Stimulated activated CD4-positive, alpha-beta T cell treated with anti-CD3 and anti-CD28 coated beads, Interleukin-15, amount 100 ng/mL, for 48 hours (primary cell): ENCODE data around the gene NAV2.
"Not testable (repeated sequence)": the region's sequence is repeated elsewhere in the genome, so short reads cannot be mapped to it uniquely, and the experiment has no call there.

Source experiments
- DNase-seq, 2 donors: peaks; one replicate each; pipeline ENCODE4 v3.0.0-alpha.2; 2020; ENCODE audit warnings: low read depth in 2 of 2

Gene NAV2

GRCh38 chr11:20003351-20003750 is 290.7 kb downstream of the NAV2 start:
- DNase-seq: no peak

- DNase-seq: no peak
These were observed 292.2 kb downstream of the NAV2 start for GRCh38 chr11:20004866-20005265.

GRCh38 chr11:20005747-20006146 is 293.1 kb downstream of the NAV2 start:
- DNase-seq: no peak

GRCh38 chr11:20006618-20007017 is 294.0 kb downstream of the NAV2 start:
- DNase-seq: not testable (repeated sequence)

- no peak for DNase-seq
These were observed 294.7 kb downstream of the NAV2 start for GRCh38 chr11:20007386-20007785.

- no peak for DNase-seq
These were observed 295.7 kb downstream of the NAV2 start for GRCh38 chr11:20008190-20008870.

GRCh38 chr11:20008871-20009644 is 296.4 kb downstream of the NAV2 start:
- no peak for DNase-seq

- no peak for DNase-seq
These were observed 297.7 kb downstream of the NAV2 start for GRCh38 chr11:20010156-20010850.

- DNase-seq: no peak
These were observed 298.2 kb downstream of the NAV2 start for GRCh38 chr11:20010851-20011225.

- no peak for DNase-seq
These were observed 298.8 kb downstream of the NAV2 start for GRCh38 chr11:20011307-20011951.

GRCh38 chr11:20013346-20014066 is 300.9 kb downstream of the NAV2 start:
- no peak for DNase-seq

GRCh38 chr11:20014067-20014402 is 301.4 kb downstream of the NAV2 start:
- DNase-seq: no peak

- no peak for DNase-seq
These were observed 302.5 kb downstream of the NAV2 start for GRCh38 chr11:20015101-20015500.

GRCh38 chr11:20015529-20016427 is 303.1 kb downstream of the NAV2 start:
- DNase-seq: no peak

GRCh38 chr11:20016526-20016925 is 303.9 kb downstream of the NAV2 start:
- no peak for DNase-seq

- no peak for DNase-seq
These were observed 304.7 kb downstream of the NAV2 start for GRCh38 chr11:20017320-20017719.

GRCh38 chr11:20020198-20020597 is 307.6 kb downstream of the NAV2 start:
- no peak for DNase-seq

GRCh38 chr11:20020716-20021115 is 308.1 kb downstream of the NAV2 start:
- no peak for DNase-seq

- no peak for DNase-seq
These were observed 308.6 kb downstream of the NAV2 start for GRCh38 chr11:20021212-20021611.

GRCh38 chr11:20021771-20022362 is 309.2 kb downstream of the NAV2 start:
- no peak for DNase-seq
